Measurements from ENCODE around the gene NAT14. TPM values are rescaled to one million over a fixed set of nuclear protein-coding genes. Genes with fewer than 3 reads are reported as not detected.
"Not testable (repeated sequence)": the region's sequence is repeated elsewhere in the genome, so short reads cannot be mapped to it uniquely, and the experiment has no call there.

NAT14 gene
- polyA plus RNA-seq, 1 donor, result 36.8 TPM

DNA sequence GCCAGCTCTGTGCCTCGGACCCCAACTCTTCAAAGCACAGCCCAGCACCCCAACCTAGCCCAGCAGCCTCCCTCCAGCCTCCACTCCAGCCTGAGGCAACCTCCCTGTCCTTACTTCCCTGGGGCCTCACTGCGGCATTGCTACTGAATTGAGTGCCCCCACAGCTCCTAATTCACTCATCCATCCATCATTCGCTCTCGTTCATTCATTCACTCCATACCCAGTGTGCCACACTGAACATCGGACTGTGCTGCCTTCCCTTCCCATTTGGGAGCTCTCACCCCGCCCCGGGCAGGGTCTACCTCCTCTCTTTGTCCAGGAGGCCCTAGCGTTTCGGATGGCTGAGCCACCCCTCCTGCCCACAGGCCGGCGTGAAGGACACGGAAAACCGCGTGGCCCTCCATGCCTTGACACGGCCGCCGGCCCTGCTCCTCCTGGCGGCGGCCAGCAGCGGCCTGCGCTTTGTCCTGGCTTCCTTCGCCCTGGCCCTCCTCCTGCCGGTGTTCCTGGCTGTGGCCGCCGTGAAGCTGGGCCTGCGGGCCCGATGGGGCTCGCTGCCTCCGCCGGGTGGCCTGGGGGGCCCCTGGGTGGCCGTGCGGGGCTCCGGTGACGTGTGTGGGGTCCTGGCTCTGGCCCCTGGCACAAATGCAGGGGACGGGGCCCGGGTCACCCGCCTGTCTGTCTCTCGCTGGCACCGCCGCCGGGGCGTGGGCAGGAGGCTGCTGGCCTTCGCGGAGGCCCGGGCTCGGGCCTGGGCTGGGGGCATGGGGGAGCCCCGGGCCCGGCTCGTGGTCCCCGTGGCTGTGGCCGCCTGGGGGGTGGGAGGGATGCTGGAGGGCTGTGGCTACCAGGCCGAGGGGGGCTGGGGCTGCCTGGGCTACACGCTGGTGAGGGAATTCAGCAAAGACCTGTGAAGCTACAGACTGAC lies 1.3 kb downstream of the NAT14 start:
- no peak for DNase-seq

DNA sequence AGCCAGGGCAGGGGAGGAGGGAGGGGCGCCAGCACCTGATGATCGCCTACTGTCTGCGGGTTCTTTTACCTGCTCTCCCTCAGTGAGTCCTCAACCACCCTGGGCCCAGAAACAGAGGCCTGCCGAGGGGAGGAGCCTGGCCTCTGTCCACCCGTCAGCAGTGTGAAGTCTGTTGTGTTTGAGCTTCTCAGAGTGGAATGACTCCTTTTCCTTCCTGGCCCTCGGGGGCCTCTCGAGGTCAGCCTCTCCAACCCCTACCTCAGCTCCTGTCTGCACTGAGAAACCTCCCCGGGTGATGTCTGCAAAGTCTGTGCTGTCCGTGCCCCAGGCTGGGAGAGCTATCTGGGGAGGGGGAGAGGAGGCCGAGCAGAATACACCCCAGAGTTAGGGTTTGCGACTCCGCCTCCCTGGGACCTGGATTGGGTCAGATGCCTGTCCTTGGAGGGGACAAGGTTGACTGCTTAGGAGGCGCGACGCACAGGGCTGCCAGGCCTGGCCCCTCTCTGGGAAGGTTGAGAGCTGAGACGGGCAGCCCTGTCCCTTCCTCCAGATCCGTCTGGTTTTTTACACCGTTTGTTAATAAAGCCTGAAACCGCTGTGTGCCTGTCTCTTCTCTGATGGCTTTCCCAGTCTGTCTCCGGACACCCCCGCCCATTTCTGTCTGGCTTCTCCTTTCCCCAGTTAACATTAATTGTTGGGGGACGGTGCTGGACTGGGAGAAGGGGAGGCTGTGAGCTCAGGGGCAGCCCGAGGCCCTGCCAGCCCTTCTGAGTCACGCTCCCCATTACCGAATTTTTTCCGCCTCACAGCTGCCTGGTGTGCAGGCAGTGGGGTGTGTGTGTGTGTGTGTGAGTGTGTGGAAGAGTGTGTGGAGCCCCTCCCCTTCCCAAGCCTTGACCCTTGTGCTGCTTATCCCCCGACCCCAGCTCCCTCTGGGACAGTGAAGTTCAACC lies 2.3 kb downstream of the NAT14 start:
- DNase-seq, result no peak

DNA sequence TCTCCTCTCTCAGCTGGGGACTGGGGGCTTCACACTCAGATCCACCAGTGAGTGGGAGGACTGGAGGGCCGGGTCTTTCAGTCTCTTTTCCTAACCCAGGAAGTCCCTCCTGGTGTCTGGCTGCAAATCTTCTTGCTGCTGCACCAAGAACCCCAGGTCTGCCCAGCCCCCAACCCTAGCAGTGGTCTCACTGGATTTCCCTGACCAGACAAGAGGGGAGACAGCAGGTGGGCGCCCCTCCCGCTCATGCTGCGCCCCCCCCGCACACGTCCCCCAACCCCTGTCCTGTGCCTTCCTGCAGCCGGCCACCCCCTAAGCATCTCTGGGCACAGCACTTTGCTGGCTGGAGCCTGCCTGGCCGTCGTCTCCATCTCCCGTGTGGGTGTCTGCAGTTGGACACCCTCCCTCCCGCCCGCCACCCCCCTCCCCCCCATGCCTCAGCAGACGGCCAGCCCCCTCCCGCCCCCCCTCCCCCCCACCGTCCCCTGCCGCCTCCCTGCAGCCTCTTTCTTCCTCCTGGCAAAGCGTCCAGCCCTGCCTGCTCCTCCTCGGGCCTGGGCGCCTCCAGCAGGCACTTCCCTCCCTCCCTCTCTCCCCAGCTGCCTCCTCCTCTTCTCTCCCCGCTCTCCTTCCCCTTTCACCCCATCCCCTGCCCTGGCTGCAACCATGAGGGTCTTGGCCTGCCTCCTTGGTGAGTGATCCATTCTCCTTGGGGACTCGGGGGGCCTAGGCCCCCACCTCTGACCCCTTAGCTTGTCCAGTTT lies 3.1 kb downstream of the NAT14 start, which contains the start of gene SSC5D:
SSC5D (plus strand) TSS at position 513 of the 764 bp plus-strand sequence; CDS start at position 667, 154 bp downstream.
- DNase-seq, result no peak

DNA sequence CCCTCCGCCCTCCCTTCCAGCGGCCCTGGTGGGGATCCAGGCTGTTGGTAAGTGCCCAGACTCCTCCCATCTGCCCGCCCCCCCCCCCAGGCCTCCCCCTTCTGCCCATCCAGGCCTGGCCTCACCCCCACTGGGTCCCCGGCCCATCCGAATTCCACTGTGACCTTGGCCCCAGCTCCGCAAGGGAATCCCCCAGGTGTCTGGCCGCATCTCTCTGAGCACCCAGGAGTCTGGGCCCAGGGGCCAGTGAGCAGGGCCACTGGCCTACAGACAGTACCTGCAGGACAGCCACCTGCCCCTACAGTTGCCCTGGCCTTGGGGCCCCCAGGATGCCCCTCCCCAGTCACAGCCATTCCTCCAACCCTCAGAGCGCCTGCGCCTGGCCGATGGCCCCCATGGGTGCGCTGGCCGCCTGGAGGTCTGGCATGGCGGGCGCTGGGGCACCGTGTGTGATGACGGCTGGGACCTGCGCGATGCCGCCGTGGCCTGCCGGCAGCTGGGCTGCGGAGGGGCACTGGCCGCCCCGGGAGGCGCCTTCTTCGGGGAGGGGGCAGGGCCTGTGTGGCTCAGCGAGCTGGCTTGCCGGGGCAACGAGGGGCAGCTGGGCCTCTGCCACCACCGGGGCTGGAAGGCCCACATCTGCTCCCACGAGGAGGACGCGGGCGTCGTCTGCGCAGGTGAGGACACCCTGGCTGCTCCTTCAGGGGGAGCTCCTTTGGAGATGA lies 4.2 kb downstream of the NAT14 start:
- no peak for DNase-seq

DNA sequence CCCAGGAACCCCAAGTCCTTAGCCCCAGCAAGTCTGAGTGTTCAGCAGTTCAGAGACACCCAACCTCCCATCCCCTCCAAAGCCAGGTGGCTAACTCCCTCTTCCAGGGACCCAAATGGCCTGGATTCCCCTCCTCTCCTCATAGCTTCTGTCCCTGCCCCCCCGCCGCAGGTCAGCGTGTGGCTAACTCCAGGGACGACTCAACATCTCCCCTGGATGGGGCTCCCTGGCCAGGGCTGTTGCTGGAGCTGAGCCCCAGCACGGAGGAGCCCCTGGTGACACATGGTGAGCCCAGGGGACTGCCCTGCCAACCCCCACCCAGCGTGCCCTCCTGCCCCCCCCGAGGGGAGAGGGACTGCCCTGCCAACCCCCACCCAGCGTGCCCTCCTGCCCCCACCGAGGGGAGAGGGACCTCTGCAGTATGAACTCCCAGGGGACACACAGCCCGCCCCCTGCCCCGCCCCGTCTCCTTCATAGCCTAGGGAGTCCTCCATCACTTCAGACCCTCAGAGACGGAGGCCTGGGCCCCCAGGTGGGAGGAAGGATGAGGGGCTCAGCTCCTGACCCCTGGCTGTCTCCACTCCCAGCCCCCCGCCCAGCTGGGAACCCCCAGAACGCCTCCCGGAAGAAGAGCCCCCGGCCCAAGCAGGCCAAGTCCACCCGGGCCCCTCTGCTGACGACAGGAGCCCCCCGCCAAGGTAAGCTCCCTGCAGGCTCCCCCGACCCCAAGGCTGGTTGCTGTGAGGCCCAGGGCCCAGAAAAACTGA lies 4.9 kb downstream of the NAT14 start:
- no peak for DNase-seq

DNA sequence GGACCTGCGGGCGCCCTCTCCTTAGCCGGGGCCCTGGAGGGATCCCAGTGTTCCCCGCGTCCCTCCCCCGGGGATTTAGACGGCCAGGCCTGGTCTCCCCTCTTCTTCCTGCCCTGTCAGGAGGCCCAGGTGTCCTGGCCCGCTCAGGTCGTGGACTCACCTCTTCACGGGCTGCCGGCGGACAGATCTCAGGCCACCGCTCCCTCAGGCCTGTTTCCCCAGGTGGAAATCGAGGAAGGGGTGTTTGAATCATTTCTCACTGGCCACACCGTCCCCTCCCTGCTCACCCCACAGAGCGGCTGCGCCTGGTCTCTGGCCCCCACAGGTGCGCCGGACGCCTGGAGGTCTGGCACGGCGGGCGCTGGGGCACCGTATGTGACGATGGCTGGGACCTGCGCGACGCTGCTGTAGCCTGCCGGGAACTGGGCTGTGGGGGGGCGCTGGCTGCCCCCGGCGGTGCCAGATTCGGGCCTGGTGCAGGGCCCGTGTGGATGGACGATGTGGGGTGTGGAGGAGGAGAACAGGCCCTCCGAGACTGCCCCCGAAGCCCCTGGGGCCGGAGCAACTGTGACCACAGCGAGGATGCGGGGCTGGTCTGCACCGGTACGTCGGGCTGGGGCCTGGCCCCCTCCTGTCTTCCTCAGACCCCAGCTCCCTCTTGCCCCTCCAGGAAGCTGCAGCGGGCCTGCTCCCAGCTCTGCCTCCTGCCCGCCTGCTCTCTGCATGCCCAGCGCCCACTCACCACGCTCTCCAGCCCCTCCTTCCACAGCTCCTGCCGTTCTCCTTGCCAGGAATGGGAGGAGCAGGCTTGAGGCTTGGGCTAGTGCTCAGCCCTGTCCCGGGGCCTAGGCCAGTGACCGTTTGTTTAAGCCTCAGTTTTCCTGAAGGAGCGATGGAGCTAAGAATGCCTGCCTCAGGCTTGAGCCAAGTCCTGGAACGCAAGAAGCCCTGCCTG lies 5.8 kb downstream of the NAT14 start:
- DNase-seq, result no peak

DNA sequence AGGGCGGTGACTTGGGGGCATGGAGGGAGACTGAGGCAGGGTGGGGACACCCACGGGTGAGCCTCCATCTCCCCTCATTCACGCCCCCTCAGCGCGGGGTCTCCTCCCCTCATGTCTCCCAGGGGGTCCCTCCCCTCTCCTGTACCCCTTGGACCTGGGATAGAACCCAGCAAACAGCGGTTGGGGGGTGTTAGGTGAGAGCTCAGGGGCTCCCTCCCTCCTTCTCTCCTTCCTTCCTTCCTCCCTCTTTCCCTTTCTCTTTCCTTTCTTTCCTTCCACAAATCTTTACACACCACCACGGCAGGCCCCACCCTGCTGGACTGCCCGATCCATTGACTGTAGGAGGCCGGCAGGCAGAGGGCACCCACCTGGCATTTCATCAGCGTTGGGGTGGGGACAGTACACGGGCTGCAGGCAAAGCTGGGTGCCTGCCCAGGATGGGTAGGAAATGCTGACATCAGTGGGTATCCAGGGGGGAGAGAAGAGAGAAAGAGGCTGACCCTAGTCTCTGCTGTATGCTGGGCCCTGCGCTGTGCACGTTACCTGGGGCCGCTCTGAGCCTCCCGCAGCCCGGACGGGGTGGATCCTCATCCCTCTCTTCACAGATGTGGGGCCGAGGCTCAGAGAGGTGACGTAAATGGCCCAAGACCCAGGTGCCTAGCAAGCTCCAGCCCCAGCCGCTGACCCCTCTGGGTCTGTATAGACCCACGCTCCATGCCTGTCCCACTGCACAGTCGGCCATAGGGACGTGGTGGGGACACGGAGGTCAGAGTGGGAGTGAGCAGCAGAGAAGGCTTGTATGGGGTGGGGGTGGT lies 6.8 kb downstream of the NAT14 start:
- no peak for DNase-seq

DNA sequence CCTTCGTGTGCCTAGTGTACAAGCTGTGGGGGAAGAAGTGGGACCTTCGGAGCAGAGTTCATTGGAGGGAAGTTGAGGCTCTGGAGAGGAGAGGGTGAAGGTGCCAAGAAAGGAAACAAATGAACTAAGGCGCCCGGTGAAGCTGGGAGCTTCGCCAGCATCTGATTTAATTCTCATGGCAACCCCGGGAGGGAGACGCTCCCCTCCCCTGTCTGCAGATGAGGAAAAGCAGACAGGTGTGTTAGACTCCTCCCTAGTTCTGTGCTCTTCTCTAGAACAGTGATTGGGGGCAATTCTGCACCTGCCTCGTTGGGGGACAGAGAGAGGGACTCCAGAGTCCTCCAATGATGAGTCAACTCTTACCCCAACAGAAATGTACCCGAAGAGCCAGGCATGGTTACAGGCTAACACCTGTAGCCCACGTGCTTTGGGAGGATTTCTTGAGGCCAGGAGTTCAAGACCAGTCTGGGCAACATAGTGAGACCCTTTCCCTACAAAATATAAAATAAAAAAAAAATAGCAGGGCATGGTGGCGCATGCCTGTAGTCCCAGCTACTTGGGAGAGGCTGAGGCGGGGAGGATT lies 7.5 kb downstream of the NAT14 start:
- DNase-seq, result no peak

DNA sequence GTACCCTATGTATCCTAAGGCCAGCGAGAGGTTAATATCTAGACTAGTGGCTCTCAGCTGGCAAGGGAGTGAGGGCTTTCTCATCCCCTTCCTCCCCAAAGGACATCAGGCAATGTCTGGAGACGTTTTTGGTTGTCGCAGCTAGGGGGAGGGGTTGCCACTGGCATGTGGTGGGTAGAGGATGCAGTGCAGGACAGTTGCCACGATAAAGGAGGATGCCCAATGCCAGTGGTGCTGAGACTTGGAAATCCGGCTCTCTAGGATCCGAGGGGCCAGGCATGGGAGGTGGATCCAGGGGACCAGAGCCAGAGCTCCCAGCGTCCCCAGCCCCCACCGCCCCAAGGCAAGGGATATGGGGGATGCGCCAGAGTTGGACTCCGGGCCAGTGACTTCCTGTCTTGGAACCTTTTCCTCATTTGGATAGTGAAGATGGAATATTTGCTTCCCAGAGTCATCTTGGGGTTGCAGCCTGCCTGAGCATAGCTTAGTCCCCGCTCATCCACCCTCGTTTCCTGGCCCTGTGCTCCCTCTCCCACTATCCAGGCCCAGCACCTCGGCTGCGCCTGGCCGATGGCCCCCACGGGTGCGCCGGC lies 8.2 kb downstream of the NAT14 start:
- DNase-seq, result no peak

DNA sequence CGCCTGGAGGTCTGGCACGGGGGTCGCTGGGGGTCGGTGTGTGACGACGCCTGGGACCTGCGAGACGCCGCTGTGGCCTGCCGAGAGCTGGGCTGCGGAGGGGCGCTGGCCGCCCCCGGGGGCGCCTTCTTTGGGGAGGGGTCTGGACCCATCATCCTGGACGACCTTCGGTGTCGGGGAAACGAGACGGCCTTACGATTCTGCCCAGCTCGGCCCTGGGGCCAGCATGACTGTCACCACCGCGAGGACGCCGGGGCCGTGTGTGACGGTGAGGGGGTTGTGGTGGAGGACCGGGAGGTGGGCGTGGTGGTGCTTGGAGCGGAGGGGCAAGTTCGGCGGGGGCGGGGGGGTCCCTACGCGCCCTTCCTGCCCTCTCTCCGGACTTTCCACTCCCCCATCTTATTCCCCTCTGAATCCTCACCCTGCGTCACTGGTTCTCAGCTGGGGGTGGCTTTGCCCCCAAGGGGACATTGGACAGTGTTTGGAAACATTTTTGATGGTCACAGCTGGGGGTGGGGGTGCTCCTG lies 8.7 kb downstream of the NAT14 start:
- no peak for DNase-seq

DNA sequence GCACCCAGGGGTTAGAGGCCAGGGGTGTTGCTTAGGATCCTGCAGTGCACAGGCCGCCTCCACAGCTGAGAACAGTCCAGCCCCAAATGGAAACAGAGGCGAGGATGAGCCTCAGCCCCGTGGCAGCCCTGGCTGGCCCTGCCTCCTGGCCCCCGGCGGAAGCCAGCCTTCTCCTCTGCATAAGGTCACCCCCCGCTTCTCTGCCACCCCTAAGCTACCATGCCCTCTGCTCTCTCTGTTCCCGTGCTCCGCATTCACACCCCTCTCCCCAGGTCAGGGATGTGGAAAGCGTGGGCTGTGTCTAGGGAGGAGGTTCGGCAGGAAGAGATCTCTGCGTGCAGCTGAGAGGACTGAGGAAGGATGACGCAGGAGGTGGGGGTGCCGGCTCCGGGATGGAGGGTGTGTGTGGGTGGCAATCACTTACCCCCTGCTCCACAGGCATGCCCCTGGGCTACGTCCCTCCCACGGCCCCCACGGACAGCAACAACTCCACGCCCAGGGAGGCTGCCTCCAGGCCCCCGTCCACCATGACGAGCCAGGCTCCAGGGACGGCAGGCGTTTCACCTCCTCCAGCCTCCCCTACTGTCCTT lies 9.3 kb downstream of the NAT14 start:
- DNase-seq, result no peak

DNA sequence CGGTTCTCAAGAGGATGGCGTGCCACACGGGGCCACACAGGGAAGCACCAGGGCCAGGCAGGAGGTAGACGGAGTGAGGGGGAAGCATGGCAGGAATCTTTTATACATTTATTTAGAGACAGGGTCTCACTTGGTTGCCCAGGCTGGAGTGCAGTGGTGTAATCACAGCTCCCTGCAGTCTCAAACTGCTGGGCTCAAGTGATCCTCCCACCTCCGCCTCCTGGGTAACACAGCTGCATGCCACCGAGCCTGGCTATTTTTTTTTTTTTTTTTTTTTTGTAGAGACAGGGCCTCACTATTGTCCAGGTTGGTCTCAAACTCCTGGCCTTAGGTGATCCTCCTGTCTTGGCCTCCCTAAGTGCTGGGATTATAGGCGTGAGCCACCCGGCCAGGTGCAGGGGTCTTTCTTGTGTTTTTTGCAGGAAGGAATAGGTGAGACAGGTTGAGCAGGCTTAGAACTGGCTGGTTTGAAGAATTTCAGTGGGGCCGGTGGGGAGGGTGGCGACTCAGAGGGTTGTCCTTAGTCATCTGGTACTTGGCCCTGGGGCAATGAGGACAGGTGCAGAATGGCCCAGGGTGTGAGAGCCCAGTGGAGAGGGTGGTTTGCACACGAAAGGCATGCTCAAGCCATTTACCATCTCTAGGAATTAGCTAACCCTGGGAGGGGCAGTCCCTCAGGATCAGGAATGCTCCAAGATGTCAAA lies 10.8 kb downstream of the NAT14 start:
- DNase-seq, result no peak

DNA sequence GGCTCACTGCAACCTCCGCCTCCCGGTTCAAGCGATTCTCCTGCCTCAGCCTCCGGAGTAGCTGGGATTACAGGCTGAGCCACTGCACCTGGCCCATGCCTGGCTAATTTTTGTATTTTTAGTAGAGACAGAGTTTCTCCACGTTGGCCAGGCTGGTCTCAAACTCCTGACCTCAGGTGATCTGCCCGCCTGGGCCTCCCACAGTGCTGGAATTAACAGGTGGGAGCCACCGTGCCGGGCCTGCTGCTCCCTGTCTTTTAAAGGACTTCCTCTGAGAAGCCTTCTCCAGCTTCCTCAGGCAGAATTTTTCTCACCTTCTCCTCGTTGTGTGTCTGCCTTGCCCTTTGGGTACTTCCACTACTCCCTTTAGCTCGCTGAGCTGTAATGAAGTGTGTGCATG lies 11.8 kb downstream of the NAT14 start:
- DNase-seq, result not testable (repeated sequence)

DNA sequence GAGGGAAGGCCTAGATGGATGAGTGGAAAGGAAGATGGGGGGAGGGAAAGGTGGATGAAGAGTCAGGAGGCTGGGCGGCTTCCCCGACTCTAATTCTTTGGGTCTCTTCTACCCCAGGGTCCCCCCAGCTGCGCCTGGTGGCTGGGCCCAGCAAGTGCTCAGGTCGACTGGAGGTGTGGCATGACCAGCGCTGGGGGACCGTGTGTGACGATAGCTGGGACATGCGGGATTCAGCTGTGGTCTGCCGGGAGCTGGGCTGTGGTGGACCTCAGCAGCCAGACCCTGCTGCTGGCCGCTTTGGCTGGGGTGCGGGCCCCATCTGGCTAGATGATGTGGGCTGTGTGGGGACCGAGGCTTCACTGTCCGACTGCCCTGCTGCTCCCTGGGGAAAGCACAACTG lies 12.8 kb downstream of the NAT14 start:
- DNase-seq, result no peak

DNA sequence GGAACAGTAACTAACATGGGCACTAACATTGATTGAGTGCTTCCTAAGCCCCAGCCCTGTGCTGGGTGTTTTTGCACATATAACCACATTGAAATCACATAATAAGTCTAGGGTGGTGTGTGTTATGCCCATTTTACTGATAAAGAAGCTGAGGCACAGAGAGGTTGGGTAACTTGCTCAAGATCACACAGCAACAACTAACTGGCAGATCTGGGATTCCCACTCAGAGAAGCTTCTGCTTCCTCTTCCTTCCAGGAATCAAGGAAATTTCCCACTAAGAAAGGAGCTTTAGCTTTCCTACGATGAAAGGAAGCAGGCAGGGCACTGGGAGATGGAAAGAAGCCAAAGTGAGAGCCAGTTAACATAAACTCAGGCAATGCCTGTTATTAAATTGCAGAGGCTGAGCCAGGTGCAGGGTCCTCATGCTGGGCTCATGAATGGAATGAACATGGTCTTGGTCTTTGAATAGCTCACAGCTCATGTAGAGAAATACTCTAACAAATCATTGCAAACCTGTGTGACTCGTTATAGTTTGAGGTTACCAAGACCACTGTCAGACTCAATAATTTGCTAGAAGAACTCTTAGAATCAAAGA lies 13.4 kb downstream of the NAT14 start:
- DNase-seq, result no peak

Data from left kidney (tissue), 2 donors.